Fibroblast of the aortic adventitia (primary cell): ENCODE data around the gene EVA1B. TPM values are rescaled to one million over a fixed set of nuclear protein-coding genes. Genes with fewer than 3 reads are reported as not detected.
A peak's percentile ranks its signal among the peaks of the same experiment; 100 is the strongest.

ENCODE experiments used
- DNase-seq: peaks from one replicate; pipeline ENCODE4 v3.0.0-alpha.2; 2010; ENCODE audit warnings: low read depth
- H3K4me3 ChIP-seq: 2 replicates; pipeline ENCODE4 v1.5.1; 2011; ENCODE audit warnings: low read depth, mild to moderate bottlenecking, control low read depth, low read length, moderate library complexity
- total RNA-seq: library from RNA; depleted of rRNA; stranded (reverse); fragments of >200 nt; gene quantifications from 2 replicates; pipeline ENCODE4 v1.2.3, GENCODE V29; 2012; ENCODE audit warnings: low replicate concordance
- TF ChIP-seq, protein P1 (sequence below): IDR thresholded peaks from 2 replicates; pipeline ENCODE4 v1.5.1; 2011; ENCODE audit warnings: mild to moderate bottlenecking, low read length, control low read depth, inconsistent platforms; ENCODE audit not compliant: insufficient read depth

The EVA1B gene
- total RNA-seq, 1 donor: 167 TPM

DNA sequence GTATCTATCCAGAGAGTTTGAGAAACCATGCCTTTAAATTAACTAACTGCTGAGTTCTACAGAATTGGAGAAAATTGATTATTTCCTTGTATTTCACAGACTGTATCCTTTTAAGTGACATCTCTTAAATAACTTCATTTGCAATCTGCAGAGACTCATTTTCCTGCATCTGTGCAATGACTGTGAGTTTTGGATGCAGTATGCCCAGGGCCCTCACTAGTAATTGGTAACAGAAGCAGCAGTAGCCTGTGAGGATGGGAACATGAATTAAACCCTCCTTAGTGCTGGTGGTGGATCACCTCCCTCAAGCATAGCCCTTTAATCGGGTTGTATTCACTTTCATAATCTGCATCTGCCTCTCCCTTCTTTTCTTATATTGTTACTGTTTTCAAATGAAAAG, 38.9 kb downstream of the EVA1B start:
- TF ChIP-seq, protein P1, sequence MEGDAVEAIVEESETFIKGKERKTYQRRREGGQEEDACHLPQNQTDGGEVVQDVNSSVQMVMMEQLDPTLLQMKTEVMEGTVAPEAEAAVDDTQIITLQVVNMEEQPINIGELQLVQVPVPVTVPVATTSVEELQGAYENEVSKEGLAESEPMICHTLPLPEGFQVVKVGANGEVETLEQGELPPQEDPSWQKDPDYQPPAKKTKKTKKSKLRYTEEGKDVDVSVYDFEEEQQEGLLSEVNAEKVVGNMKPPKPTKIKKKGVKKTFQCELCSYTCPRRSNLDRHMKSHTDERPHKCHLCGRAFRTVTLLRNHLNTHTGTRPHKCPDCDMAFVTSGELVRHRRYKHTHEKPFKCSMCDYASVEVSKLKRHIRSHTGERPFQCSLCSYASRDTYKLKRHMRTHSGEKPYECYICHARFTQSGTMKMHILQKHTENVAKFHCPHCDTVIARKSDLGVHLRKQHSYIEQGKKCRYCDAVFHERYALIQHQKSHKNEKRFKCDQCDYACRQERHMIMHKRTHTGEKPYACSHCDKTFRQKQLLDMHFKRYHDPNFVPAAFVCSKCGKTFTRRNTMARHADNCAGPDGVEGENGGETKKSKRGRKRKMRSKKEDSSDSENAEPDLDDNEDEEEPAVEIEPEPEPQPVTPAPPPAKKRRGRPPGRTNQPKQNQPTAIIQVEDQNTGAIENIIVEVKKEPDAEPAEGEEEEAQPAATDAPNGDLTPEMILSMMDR: no peak
- H3K4me3 ChIP-seq: no peak overlapping the region
- no peak for DNase-seq

DNA sequence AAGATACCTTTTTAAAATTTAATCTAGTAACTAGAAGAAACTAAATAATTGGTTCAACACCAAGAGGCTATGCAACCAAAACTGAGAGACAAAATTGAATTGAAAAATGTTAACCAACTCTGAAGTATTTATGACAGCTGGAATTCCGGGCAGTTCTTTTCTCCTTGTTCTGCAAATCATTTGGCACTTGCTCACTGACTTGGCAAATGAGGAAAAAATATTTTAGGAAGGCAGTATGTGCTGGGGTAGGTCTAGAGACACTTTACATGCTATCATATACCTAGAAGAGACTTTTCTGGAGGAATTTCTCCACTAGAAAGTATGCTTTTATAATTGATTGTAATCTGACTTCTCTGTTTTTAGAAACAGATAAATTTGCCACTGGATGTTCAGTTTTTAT, 39.4 kb downstream of the EVA1B start:
- DNase-seq: peak; percentile 60

DNA sequence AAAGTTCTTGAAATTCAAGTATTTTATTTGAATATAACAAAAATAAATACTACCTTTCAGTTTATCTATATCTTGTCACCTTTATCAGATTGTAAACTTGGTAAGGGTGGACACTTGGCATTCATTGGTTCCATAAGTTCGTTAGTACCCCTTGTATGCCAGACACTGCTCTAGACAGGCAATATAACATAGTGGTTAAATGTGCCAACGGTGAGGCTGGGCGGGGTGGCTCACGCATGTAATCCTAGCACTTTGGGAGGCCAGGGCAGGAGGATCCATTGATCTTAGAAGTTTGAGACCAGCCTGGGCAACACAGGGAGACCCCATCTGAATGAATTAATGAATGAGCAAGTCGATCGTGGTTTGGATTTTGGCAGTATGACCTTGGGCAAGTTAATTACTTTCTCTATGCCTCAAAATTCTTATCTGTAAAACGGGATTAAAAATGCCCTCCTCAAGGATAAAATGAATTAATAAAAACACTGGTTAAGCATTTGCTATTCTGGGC, 43.6 kb downstream of the EVA1B start:
- TF ChIP-seq, protein P1: no peak
- H3K4me3 ChIP-seq: no peak overlapping the region
- no peak for DNase-seq

More for the DNA sequence above, 39.4 kb downstream of the EVA1B start:
- TF ChIP-seq, protein P1: no peak
- no peak overlapping the region for H3K4me3 ChIP-seq

DNA sequence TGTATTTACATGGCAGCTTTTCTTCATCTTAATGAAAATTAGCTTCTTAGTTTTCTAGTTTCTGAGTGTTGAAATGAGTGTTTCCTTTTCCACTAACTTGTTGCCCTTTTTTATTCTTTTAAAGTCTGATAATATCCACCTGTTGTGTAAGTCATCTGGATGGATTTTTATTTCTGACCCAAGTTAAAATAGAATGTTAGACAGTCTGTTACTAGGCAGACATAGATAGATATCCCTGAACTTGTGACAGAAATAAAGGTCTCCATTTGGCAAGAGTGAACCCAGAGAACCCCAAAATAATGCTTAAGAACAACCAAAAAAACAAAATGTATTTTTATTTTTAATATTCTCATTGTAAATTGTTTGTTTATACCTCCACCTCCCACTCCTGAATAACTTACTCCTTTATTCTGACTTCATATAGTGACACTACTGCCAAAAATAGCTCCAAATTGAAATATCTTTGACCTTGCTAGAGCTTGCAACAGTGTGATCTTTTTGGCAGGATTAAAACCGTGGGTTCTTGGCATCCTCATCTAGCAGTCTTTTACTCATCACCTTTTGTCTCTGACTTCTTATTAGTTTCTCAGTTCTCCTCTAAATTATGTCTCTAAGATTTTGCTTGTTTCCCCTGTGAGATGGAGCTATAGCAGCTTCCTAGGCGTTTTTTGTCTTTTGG, 44.2 kb downstream of the EVA1B start:
- H3K4me3 ChIP-seq: no peak overlapping the region
- TF ChIP-seq, protein P1: no peak
- DNase-seq: peak; percentile 80

DNA sequence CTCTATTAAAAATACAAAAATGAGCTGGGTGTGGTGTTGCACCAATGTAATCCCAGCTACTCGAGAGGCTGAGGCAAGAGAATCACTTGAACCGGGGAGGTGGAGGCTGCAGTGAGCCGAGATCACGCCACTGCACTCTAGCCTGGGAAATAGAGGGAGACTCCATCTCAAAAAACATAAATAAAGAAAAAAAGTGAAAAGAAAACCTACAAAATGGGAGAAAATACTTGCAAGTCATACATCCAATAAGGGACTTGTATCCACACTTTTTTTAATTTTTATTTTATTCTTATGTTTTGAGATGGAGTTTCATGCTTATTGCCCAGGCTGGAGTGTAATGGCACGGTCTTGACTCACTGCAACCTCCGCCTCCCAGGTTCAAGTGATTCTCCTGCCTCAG, 46.8 kb downstream of the EVA1B start:
- TF ChIP-seq, protein P1: no peak

DNA sequence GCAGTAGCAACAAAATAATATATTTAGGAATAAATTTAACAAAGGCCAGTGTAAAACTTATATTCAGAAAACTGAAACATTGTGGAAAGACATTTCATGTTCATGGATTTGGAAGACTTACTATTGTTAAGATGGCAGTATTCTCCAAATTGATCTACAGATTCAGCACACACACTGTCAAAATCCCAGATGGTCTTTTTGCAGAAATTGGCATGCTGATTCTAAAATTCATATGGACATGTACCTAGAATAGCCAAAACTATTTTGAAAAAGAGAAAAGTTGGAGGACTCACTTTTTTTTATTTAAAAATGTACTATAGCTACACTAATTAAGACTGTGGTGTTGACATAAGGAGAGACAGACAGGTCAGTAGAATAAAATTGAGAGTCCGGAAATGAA, 49.2 kb downstream of the EVA1B start:
- H3K4me3 ChIP-seq: no peak overlapping the region
- DNase-seq: no peak
- TF ChIP-seq, protein P1: no peak

More for the DNA sequence above, 46.8 kb downstream of the EVA1B start:
- H3K4me3 ChIP-seq: no peak overlapping the region
- no peak for DNase-seq

DNA sequence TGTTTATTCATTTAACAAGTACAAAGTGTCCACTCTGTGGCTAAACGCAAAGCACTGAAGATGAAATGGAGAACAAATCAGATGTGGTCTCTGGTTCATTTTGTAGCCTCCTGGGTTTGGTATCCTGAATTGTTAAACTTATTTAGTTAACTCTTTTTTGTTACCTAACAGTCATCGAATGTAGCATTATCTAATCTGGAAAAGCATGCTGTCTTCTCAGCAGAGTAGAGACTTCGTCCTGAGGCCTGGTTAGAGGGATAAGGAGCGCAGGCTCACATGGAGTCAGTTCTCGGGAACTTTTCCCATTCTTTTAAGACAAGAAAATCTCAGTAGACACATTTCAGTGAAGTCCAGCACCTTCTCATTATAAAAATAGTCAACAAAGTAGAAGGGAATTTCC, 50.4 kb downstream of the EVA1B start:
- no peak overlapping the region for H3K4me3 ChIP-seq
- DNase-seq: peak; percentile 64
- TF ChIP-seq, protein P1: no peak
